22Rv1 (cell line): ENCODE results near the gene IL25.

ENCODE experiments used
- ZFX ChIP-seq: fragments of 450-650 bp; IDR thresholded peaks from 2 replicates; pipeline ENCODE4 v1.6.1; 2017; ENCODE audit warnings: antibody characterized with exemption, borderline replicate concordance
- TF ChIP-seq, protein P1 (sequence below): fragments of 450-650 bp; IDR thresholded peaks from 2 replicates; pipeline ENCODE4 v1.5.1; 2017; ENCODE audit warnings: mild to moderate bottlenecking

DNA sequence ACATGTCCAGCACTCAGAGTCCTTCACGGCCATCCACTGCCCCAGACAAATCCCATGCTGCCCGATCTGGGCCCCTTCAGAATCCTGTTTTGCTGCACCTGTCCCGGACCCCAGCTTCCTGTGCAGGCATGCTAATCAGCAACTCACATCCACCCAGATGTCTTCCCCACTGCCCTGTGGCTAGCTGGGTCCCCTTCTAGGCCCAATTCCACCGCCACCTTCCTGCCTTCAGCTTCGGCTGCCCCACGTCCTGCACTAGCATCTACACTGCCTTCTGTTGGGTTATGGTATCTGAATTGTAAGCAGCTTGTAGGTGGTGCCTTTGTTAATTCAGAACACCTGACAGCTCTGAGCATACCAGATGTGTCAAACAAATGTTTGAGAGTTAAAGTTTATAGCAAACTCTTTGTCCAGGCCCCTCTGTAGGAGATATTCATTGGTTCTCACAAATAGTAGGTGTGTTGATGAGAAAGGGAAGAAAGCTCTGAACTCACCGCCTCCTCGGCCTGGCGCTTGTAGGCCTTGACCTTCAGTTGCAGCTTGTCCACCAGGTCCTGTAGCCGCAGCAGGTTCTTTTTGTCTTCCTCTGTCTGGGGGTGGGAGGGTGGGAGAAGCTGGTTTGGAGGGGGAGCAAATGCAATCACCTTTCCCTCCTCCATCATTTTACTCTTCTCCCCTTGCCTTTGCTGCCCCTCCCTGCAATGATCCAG, 10.3 kb downstream of the IL25 start:
- TF ChIP-seq, protein P1, sequence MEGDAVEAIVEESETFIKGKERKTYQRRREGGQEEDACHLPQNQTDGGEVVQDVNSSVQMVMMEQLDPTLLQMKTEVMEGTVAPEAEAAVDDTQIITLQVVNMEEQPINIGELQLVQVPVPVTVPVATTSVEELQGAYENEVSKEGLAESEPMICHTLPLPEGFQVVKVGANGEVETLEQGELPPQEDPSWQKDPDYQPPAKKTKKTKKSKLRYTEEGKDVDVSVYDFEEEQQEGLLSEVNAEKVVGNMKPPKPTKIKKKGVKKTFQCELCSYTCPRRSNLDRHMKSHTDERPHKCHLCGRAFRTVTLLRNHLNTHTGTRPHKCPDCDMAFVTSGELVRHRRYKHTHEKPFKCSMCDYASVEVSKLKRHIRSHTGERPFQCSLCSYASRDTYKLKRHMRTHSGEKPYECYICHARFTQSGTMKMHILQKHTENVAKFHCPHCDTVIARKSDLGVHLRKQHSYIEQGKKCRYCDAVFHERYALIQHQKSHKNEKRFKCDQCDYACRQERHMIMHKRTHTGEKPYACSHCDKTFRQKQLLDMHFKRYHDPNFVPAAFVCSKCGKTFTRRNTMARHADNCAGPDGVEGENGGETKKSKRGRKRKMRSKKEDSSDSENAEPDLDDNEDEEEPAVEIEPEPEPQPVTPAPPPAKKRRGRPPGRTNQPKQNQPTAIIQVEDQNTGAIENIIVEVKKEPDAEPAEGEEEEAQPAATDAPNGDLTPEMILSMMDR, result no peak
- TF ChIP-seq ZFX, result no peak
